Measurements from ENCODE around the gene UMAD1. TPM values are rescaled to one million over a fixed set of nuclear protein-coding genes. Genes with fewer than 3 reads are reported as not detected.

The UMAD1 gene
- total RNA-seq, 1 donor from 2014 or later: 9.3 TPM

DNA sequence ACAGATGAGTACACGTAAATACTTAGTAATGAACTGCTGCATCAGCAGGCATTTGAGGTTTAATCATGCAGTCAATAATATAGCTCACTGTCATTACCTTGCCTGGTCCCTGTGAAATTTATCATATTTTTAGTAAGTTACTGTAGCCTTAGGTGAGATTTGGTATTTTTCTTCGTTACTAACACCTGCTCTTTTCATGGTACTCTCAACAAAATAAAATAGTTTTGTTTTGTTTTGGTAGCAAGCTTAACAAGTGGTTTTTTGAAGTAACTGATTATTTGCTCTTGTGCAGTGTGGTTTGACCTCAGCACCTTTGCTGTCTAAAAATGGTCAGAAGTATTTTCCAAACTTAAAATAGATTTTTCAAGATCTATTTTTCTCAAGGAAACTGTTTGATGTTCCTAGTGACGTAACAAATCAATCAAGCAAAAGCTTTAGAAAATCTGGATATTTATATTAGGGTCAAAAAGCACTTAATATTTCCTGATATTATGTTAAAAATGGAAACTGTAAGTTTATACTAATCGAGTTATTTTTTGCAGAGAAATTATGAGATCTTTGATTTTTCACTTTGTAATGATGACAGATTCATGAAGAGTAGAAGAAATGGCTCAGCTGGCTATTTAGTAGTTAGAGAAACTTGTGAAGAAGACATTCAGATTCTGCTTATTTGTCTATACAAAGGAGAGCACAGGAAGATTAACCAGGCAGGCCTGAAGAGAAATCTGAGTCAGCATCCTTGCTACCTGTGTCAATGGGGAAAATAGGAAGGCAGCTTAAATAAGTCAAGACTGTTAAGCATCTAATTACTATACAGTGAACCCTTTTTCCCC is 98.9 kb downstream of the UMAD1 start:
- no peaks in the 10 kb centered on the region for H3K9me3 ChIP-seq (ENCODE audit: insufficient read depth, low read depth, low read length)
- no peak overlapping the region for H2AFZ ChIP-seq (ENCODE audit: low read depth, low read length)
- Mint-ChIP-seq H3K9me3 (ENCODE audit: unreplicated experiment) (no peaks in the 10 kb centered on the region), H3K36me3 (ENCODE audit: low read depth, unreplicated experiment) (no peaks in the 10 kb centered on the region), H3K27me3 (ENCODE audit: low read depth, unreplicated experiment) (no peaks in the 10 kb centered on the region), H3K4me3 (ENCODE audit: unreplicated experiment) (no peak overlapping the region), H3K27ac (ENCODE audit: unreplicated experiment) (no peak overlapping the region), H3K4me1 (ENCODE audit: low read depth, unreplicated experiment) (peaks cover 16% of the 10 kb centered on the region)
- no peaks in the 10 kb centered on the region for H3K4me1 ChIP-seq (ENCODE audit: insufficient read depth, low read length)
- H3K79me2 ChIP-seq (ENCODE audit: insufficient read depth, low read length): no peaks in the 10 kb centered on the region
- no peak for TF ChIP-seq EZH2 (IDR thresholded peaks at IDR 0.05; ENCODE audit: insufficient read depth, low read length)
- TF ChIP-seq, protein P1, sequence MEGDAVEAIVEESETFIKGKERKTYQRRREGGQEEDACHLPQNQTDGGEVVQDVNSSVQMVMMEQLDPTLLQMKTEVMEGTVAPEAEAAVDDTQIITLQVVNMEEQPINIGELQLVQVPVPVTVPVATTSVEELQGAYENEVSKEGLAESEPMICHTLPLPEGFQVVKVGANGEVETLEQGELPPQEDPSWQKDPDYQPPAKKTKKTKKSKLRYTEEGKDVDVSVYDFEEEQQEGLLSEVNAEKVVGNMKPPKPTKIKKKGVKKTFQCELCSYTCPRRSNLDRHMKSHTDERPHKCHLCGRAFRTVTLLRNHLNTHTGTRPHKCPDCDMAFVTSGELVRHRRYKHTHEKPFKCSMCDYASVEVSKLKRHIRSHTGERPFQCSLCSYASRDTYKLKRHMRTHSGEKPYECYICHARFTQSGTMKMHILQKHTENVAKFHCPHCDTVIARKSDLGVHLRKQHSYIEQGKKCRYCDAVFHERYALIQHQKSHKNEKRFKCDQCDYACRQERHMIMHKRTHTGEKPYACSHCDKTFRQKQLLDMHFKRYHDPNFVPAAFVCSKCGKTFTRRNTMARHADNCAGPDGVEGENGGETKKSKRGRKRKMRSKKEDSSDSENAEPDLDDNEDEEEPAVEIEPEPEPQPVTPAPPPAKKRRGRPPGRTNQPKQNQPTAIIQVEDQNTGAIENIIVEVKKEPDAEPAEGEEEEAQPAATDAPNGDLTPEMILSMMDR (IDR thresholded peaks at IDR 0.05; ENCODE audit: insufficient read depth, low read depth, low read length): no peak
- no peak overlapping the region for H3K4me3 ChIP-seq (ENCODE audit: insufficient read depth, low read depth, low read length)
- no peak overlapping the region for H3K27ac ChIP-seq (ENCODE audit: low read depth, low read length)
- no peak overlapping the region for H3K9ac ChIP-seq (ENCODE audit: low read length)
- no peak for FAIRE-seq
- no peaks in the 10 kb centered on the region for H4K20me1 ChIP-seq (ENCODE audit: insufficient read depth, low read length)
- H3K36me3 ChIP-seq (ENCODE audit: insufficient read depth, low read length): no peaks in the 10 kb centered on the region
- H3K27me3 ChIP-seq (ENCODE audit: insufficient read depth, low read length): no peaks in the 10 kb centered on the region
- no peak overlapping the region for H3K4me2 ChIP-seq (ENCODE audit: low read length)
- no peak for DNase-seq (ENCODE audit: low read depth)

DNA sequence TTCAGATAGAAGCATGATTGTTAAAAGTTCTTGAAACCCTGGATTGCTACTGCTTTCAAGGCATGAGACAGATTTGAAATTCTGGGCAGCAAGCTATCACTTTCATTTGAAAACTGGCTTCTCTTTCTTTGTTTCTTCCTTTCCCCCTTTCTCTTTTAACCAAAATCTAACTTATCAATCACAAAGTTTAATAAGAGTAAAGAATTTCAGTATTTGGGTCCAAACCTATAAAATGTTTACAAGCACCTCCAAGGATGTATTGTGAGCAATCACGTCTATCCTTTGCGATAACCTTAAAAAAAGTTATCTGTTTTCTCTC is 99.4 kb downstream of the UMAD1 start:
- no peaks in the 10 kb centered on the region for H3K36me3 ChIP-seq (ENCODE audit: insufficient read depth, low read length)
- no peaks in the 10 kb centered on the region for H3K79me2 ChIP-seq (ENCODE audit: insufficient read depth, low read length)
- H2AFZ ChIP-seq (ENCODE audit: low read depth, low read length): no peak overlapping the region
- H3K9me3 ChIP-seq (ENCODE audit: insufficient read depth, low read depth, low read length): no peaks in the 10 kb centered on the region
- no peak overlapping the region for H3K9ac ChIP-seq (ENCODE audit: low read length)
- no peak for FAIRE-seq
- DNase-seq (ENCODE audit: low read depth): no peak
- no peaks in the 10 kb centered on the region for H4K20me1 ChIP-seq (ENCODE audit: insufficient read depth, low read length)
- no peaks in the 10 kb centered on the region for H3K4me1 ChIP-seq (ENCODE audit: insufficient read depth, low read length)
- Mint-ChIP-seq H3K27me3 (ENCODE audit: low read depth, unreplicated experiment) (no peaks in the 10 kb centered on the region), H3K4me1 (ENCODE audit: low read depth, unreplicated experiment) (peaks cover 16% of the 10 kb centered on the region), H3K4me3 (ENCODE audit: unreplicated experiment) (no peak overlapping the region), H3K9me3 (ENCODE audit: unreplicated experiment) (no peaks in the 10 kb centered on the region), H3K36me3 (ENCODE audit: low read depth, unreplicated experiment) (no peaks in the 10 kb centered on the region), H3K27ac (ENCODE audit: unreplicated experiment) (no peak overlapping the region)
- TF ChIP-seq, protein P1 (IDR thresholded peaks at IDR 0.05; ENCODE audit: insufficient read depth, low read depth, low read length): no peak
- no peak for TF ChIP-seq EZH2 (IDR thresholded peaks at IDR 0.05; ENCODE audit: insufficient read depth, low read length)
- H3K4me2 ChIP-seq (ENCODE audit: low read length): no peak overlapping the region
- no peaks in the 10 kb centered on the region for H3K27me3 ChIP-seq (ENCODE audit: insufficient read depth, low read length)
- H3K27ac ChIP-seq (ENCODE audit: low read depth, low read length): no peak overlapping the region
- H3K4me3 ChIP-seq (ENCODE audit: insufficient read depth, low read depth, low read length): no peak overlapping the region

DNA sequence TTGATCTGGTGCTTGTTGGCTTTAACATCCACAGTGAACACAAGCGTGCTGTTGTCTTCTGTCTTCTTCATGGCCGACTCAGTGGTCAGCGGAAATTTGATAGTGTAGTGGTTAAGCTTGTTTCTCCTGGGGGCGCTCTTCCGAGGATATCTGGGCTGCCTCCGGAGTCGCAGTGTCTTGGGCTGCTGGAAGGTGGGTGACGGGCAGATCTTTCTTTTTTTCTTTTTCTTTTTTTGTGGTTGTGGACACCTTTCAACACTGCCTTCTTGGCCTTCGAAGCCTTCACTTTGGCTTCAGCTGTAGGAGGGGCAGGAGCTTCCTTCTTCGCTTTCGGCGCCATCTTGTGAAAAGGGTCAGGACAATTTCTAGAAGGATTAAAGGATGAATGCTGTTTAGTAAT is 101.7 kb downstream of the UMAD1 start:
- no peak overlapping the region for H3K27ac ChIP-seq (ENCODE audit: low read depth, low read length)
- H4K20me1 ChIP-seq (ENCODE audit: insufficient read depth, low read length): no peaks in the 10 kb centered on the region
- Mint-ChIP-seq H3K27me3 (ENCODE audit: low read depth, unreplicated experiment) (no peaks in the 10 kb centered on the region), H3K4me3 (ENCODE audit: unreplicated experiment) (no peak overlapping the region), H3K9me3 (ENCODE audit: unreplicated experiment) (no peaks in the 10 kb centered on the region), H3K36me3 (ENCODE audit: low read depth, unreplicated experiment) (no peaks in the 10 kb centered on the region), H3K27ac (ENCODE audit: unreplicated experiment) (no peak overlapping the region), H3K4me1 (ENCODE audit: low read depth, unreplicated experiment) (peaks cover 16% of the 10 kb centered on the region)
- DNase-seq (ENCODE audit: low read depth) (no peak), FAIRE-seq (no peak)
- no peaks in the 10 kb centered on the region for H3K9me3 ChIP-seq (ENCODE audit: insufficient read depth, low read depth, low read length)
- H2AFZ ChIP-seq (ENCODE audit: low read depth, low read length): no peak overlapping the region
- H3K36me3 ChIP-seq (ENCODE audit: insufficient read depth, low read length): no peaks in the 10 kb centered on the region
- H3K4me1 ChIP-seq (ENCODE audit: insufficient read depth, low read length): no peaks in the 10 kb centered on the region
- TF ChIP-seq, protein P1 (IDR thresholded peaks at IDR 0.05; ENCODE audit: insufficient read depth, low read depth, low read length): no peak
- TF ChIP-seq EZH2 (IDR thresholded peaks at IDR 0.05; ENCODE audit: insufficient read depth, low read length): no peak
- H3K4me2 ChIP-seq (ENCODE audit: low read length): no peak overlapping the region
- H3K9ac ChIP-seq (ENCODE audit: low read length): no peak overlapping the region
- H3K4me3 ChIP-seq (ENCODE audit: insufficient read depth, low read depth, low read length): no peak overlapping the region
- H3K27me3 ChIP-seq (ENCODE audit: insufficient read depth, low read length): no peaks in the 10 kb centered on the region
- H3K79me2 ChIP-seq (ENCODE audit: insufficient read depth, low read length): no peaks in the 10 kb centered on the region
